KMS-11 (cell line): ENCODE data around the gene FRY.

Experiments used
- H2AFZ ChIP-seq: fragments of 200-600 bp; sonication (generic); 2 replicates; pipeline ENCODE4 v1.6.1; 2016; ENCODE audit warnings: antibody characterized with exemption, mixed run types, low read depth
- H3K27ac ChIP-seq: fragments of 200-600 bp; sonication (generic); 2 replicates; pipeline ENCODE4 v1.6.1; 2016; ENCODE audit warnings: mild to moderate bottlenecking, mixed run types
- H3K27me3 ChIP-seq: fragments of 200-600 bp; sonication (generic); 2 replicates; pipeline ENCODE4 v1.6.1; 2017; ENCODE audit warnings: mild to moderate bottlenecking, low read depth, mixed run types, moderate library complexity; ENCODE audit not compliant: insufficient read depth
- H3K36me3 ChIP-seq: fragments of 200-600 bp; sonication (generic); 2 replicates; pipeline ENCODE4 v1.6.1; 2017; ENCODE audit warnings: mild to moderate bottlenecking, mixed run types; ENCODE audit not compliant: insufficient read depth
- H3K4me1 ChIP-seq: fragments of 200-600 bp; sonication (generic); 2 replicates; pipeline ENCODE4 v1.6.1; 2016; ENCODE audit warnings: mild to moderate bottlenecking, low read depth, mixed run types; ENCODE audit not compliant: poor library complexity, severe bottlenecking
- H3K4me2 ChIP-seq: fragments of 200-600 bp; sonication (generic); 2 replicates; pipeline ENCODE4 v1.7.0; 2016; ENCODE audit warnings: mild to moderate bottlenecking, mixed run types
- H3K4me3 ChIP-seq: fragments of 200-600 bp; sonication (generic); IDR thresholded peaks from 2 replicates; pipeline ENCODE4 v1.6.1; 2017; ENCODE audit warnings: low read depth, low read length, mixed read lengths; ENCODE audit not compliant: insufficient read depth
- H3K79me2 ChIP-seq: fragments of 200-600 bp; sonication (generic); 2 replicates; pipeline ENCODE4 v1.6.1; 2016; ENCODE audit warnings: low read depth, mixed run types; ENCODE audit not compliant: insufficient read depth
- H3K9ac ChIP-seq: fragments of 200-600 bp; sonication (generic); 2 replicates; pipeline ENCODE4 v1.6.1; 2016; ENCODE audit warnings: mild to moderate bottlenecking, mixed run types
- H4K20me1 ChIP-seq: fragments of 200-600 bp; sonication (generic); 2 replicates; pipeline ENCODE4 v1.6.1; 2016; ENCODE audit warnings: mild to moderate bottlenecking, mixed run types; ENCODE audit not compliant: insufficient read depth
- TF ChIP-seq, protein P1 (sequence below): fragments of 200-600 bp; sonication (generic); conservative IDR thresholded peaks from 2 replicates; pipeline ENCODE4 v1.6.1; 2017; ENCODE audit warnings: low read depth, mild to moderate bottlenecking, antibody characterized with exemption, low read length, moderate library complexity, mixed read lengths

The FRY gene

DNA sequence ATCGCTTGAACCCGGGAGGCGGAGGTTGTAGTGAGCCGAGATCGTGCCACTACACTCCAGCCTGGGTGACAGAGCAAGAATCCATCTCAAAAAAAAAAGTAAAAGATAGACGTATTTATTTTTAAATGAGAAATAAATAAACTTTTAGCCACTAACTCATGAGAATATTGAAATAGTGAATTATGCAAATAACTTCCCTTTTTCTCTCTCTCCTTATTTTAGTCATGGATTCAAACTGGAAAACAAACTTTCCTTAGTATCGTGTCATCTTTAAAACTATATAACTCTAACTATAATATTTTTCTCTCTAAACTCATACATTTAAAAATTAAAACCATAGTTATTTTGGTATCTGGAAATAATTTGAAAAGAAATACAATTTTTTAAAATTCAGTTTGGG, 96.1 kb downstream of the FRY start:
- H3K36me3 ChIP-seq, result no peaks in the 10 kb centered on the region
- H4K20me1 ChIP-seq, result no peaks in the 10 kb centered on the region
- H3K4me3 ChIP-seq, result no peak overlapping the region
- H3K27me3 ChIP-seq, result no peaks in the 10 kb centered on the region
- no peak overlapping the region for H2AFZ ChIP-seq
- H3K27ac ChIP-seq, result no peak overlapping the region
- no peaks in the 10 kb centered on the region for H3K79me2 ChIP-seq
- no peak overlapping the region for H3K9ac ChIP-seq
- TF ChIP-seq, protein P1, sequence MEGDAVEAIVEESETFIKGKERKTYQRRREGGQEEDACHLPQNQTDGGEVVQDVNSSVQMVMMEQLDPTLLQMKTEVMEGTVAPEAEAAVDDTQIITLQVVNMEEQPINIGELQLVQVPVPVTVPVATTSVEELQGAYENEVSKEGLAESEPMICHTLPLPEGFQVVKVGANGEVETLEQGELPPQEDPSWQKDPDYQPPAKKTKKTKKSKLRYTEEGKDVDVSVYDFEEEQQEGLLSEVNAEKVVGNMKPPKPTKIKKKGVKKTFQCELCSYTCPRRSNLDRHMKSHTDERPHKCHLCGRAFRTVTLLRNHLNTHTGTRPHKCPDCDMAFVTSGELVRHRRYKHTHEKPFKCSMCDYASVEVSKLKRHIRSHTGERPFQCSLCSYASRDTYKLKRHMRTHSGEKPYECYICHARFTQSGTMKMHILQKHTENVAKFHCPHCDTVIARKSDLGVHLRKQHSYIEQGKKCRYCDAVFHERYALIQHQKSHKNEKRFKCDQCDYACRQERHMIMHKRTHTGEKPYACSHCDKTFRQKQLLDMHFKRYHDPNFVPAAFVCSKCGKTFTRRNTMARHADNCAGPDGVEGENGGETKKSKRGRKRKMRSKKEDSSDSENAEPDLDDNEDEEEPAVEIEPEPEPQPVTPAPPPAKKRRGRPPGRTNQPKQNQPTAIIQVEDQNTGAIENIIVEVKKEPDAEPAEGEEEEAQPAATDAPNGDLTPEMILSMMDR, result no peak
- no peaks in the 10 kb centered on the region for H3K4me1 ChIP-seq
- H3K4me2 ChIP-seq, result no peak overlapping the region

DNA sequence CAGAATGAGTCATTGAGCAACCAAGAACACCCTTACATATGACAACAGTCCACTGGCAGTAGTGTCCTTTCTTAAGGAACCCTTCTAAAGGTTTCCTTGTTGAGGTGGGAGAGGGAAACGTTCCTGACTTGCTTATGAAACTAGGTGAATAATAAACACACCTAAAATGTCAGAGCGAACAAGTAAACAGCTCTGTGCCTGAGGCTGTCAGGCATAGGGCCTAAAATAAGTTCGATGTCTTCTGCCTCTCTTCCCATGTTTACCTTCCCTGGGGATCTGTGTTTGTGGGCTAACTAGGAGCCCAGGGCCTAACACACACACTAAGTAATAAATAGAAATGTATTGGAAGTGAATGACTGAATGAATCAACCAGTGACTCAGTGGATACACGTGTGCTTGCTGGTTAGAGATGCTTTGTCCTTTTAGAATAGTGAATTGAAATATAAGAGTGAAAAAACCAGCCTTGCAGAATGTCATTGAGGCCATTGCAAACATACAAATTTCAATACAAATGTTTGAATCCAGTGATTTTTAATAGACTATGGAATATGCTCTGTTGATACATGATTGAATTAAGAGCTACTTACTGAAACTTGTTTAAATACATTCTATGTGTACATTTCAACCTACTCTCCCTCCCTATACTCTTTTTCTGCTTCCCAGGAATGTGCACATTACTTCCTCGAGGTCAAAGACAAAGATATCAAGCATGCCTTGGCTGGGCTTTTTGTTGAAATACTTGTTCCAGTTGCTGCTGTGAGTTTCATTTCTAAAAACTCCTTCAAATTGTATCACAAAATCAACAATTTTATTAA, 102.9 kb downstream of the FRY start:
- Histone ChIP-seq H3K9ac (no peak overlapping the region), H2AFZ (no peak overlapping the region), H3K79me2 (no peaks in the 10 kb centered on the region), H3K4me2 (no peak overlapping the region), H3K36me3 (no peaks in the 10 kb centered on the region), H3K27me3 (no peaks in the 10 kb centered on the region), H3K4me3 (no peak overlapping the region), H3K4me1 (no peaks in the 10 kb centered on the region), H3K27ac (no peak overlapping the region), H4K20me1 (no peaks in the 10 kb centered on the region)
- TF ChIP-seq, protein P1, result no peak

DNA sequence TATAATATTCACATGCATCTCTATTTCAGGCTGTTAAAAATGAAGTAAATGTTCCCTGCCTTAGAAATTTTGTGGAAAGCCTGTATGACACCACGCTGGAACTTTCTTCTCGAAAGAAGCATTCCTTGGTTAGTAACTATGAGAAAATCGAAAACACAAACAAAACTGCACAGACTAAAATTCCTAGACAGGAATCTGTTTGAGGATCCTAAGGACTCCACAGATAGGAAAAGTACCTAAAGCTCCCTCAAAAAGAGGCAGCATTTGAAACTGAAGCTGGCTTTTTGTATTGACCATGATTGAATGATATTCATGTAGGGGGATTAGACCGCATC, 103.4 kb downstream of the FRY start:
- no peaks in the 10 kb centered on the region for H3K27me3 ChIP-seq
- no peak overlapping the region for H3K9ac ChIP-seq
- H3K79me2 ChIP-seq, result no peaks in the 10 kb centered on the region
- no peak overlapping the region for H2AFZ ChIP-seq
- H3K27ac ChIP-seq, result no peak overlapping the region
- no peak overlapping the region for H3K4me2 ChIP-seq
- H3K36me3 ChIP-seq, result no peaks in the 10 kb centered on the region
- no peaks in the 10 kb centered on the region for H3K4me1 ChIP-seq
- no peak overlapping the region for H3K4me3 ChIP-seq
- no peaks in the 10 kb centered on the region for H4K20me1 ChIP-seq
- TF ChIP-seq, protein P1, result no peak

DNA sequence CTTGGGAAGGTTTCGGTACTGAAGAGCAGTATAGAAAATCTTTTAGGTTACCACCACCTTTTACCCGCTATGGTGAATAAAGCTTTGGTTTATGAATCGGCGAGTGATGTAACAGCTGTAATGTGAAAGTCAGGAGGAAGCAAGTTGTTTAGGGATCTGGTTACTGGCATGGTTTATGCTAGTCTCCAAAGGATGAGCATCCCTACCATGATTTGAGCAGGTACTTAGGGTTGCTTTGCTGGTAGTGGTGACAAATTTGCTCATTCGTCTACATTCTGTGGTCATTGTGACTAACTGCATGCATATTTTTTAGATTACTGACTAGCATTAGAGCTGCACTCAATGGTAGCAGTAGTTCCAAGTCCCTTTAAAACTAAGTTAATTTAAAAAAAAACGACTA, 104.1 kb downstream of the FRY start:
- Histone ChIP-seq H3K27ac (no peak overlapping the region), H3K36me3 (no peaks in the 10 kb centered on the region), H3K4me1 (no peaks in the 10 kb centered on the region), H3K4me3 (no peak overlapping the region), H3K27me3 (no peaks in the 10 kb centered on the region), H2AFZ (no peak overlapping the region), H3K79me2 (no peaks in the 10 kb centered on the region), H3K4me2 (no peak overlapping the region), H4K20me1 (no peaks in the 10 kb centered on the region), H3K9ac (no peak overlapping the region)
- TF ChIP-seq, protein P1, result no peak
